Left renal cortex interstitium (tissue), 4 donors: ENCODE results near the gene CALHM4. TPM values are rescaled to one million over a fixed set of nuclear protein-coding genes. Genes with fewer than 3 reads are reported as not detected.
"Not testable (repeated sequence)": the region's sequence is repeated elsewhere in the genome, so short reads cannot be mapped to it uniquely, and the experiment has no call there.

ENCODE experiments used
- DNase-seq, 4 donors: peaks; one replicate each; pipeline ENCODE4 v3.0.0-alpha.2; 2013; ENCODE audit warnings: low read depth in 4 of 4, low spot score in 2 of 4, missing footprints in 1 of 4
- polyA plus RNA-seq, 4 donors: library from polyadenylated mRNA; unstranded; fragments of 120-200 nt; gene quantifications; one replicate each; pipeline ENCODE4 v1.2.1, GENCODE V29; 2013; ENCODE audit not compliant: insufficient read length in 4 of 4

CALHM4 gene
- polyA plus RNA-seq, 4 donors: 0.46 to 0.62 (median 0.52) TPM

GRCh38 chr6:116570856-116571682 is 17.5 kb downstream of the CALHM4 start, which contains the start of gene RWDD1:
RWDD1 (plus strand) TSS chr6:116571504; CDS start chr6:116571583, 79 bp downstream.
- peak; percentile 92 to 98 (median 94) for DNase-seq

DNA sequence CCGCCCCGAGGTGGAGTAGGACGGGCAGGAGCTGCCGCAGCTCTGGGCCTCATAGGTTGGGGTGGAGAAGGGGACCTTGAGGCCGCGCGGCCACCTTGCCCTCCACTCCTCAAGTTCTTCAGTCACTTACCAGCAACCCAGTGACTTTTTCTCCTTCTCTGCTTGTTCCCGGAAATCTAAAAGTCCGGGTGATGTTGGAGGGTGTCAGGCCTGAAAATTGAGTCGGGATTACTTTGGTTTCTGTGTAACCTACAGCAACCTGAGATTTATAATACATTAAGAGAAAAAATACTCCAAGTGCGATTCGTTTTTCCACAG is 18.1 kb downstream of the CALHM4 start:
- no peak for DNase-seq

GRCh38 chr6:116572162-116572561 is 18.6 kb downstream of the CALHM4 start:
- no peak for DNase-seq

GRCh38 chr6:116575227-116575626 is 21.7 kb downstream of the CALHM4 start:
- DNase-seq: no peak

DNA sequence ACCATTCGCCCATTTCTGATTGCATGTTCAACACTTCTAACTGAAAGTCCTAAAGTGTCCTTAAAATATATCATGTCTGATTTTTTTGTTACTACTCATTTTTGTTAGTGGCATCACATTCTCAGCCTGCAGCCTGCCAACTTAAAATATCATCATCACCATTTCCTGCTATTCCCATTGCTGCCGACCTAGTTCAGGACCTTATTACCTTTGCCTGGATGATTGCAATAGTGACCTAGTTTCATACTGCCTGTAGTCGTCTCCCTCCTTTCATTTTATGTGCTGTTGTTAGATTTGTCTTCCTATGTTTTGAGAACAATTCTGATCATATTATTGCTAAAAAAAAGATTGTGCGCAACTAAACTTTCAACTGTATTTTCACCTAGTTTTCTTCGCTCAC is 23.9 kb downstream of the CALHM4 start:
- no peak for DNase-seq

DNA sequence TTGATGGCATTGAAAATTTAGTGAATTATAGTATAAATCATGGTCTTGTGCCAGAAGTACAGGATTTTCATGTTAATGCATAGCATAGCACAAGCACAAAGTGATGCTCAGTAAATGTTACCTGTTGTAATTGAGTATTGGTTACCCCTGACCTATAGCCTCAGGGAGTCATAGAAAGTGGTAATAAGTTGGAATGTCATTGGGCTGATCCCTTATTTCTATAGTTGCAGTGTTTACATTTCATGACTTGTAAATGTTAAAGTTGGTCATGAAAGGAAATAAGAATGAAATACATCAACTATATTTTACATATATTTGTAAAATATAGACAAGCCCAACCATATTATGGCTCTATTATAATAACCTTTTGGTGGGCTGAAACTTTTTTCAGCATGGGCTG is 24.8 kb downstream of the CALHM4 start:
- DNase-seq: no peak

GRCh38 chr6:116579143-116579542 is 25.6 kb downstream of the CALHM4 start:
- no peak for DNase-seq

- no peak for DNase-seq
Observed at GRCh38 chr6:116580198-116580597, 26.6 kb downstream of the CALHM4 start.

GRCh38 chr6:116586276-116586675 is 32.7 kb downstream of the CALHM4 start:
- DNase-seq: no peak

GRCh38 chr6:116586738-116587137 is 33.2 kb downstream of the CALHM4 start:
- no peak for DNase-seq

DNA sequence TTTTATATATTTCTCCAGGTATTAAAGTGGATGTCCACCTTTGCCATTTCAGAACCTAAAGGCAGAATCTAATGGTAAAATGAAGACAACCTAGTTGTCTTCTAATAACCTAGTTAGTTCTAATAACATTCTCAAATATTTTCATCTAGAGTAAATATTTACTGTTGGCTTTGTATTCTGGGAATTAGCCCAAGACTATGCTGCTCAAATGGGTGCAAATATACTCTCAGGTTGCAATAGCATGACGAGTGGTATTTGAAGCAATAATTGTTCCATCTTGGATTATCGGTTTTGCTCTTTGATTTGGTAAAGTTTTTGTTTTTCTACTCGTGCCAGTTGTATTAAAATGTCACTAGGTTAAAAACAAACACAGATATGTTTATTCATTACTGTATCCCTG is 41.7 kb downstream of the CALHM4 start:
- DNase-seq: no peak

DNA sequence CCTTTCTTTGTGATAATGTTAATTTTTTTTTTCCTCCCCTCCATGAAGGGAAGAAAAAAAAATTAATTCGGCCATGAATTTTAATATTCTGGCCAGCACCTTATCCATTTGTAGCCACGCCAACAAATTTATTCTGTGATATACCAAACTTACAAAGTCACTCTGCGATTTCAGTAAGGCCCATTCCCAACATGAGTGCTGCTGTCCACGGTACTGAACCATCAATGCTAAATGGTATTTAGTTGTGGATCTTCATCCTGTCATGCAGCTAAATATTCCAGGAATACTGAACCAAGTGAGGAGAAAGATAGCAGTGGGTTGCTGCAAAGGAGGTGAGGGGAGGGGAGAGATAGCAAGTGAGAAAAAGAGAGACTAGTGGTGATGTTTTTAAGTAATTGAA is 43.3 kb downstream of the CALHM4 start:
- peak in 1 of 4 donors; percentile 19 for DNase-seq

DNA sequence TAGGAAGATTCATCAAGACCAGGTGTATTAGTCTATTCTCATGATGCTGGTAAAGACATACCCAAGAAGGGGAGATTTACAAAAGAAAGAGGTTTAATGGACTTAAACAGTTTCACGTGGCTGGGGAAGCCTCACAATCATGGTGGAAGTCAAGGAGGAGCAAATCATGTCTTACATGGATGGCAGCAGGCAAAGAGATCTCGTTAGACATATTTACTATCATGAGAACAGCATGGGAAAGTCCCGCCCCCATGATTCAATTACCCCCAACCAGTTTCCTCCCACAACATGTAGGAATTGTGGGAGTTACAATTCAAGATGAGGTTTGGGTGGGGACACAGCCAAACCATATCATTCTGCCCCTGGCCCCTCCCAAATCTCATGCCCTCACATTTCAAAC is 50.4 kb downstream of the CALHM4 start:
- DNase-seq: not testable (repeated sequence)

- DNase-seq: not testable (repeated sequence)
Observed at GRCh38 chr6:116604868-116605267, 51.3 kb downstream of the CALHM4 start.

GRCh38 chr6:116605935-116606334 is 52.4 kb downstream of the CALHM4 start:
- DNase-seq: no peak

Other genes with a start within 250 kb of the CALHM4 start
- 10 to 100 TPM; 43.0 to 46.2 (median 43.7) TPM for gene DSE, start 182.8 kb upstream of the CALHM4 start, polyA plus RNA-seq
- gene CALHM6, start 92.4 kb upstream of the CALHM4 start, polyA plus RNA-seq: 1 to 10 TPM; 3.4 to 5.7 (median 3.8) TPM
- 1 to 10 TPM; 2.1 to 3.2 (median 2.7) TPM for gene CALHM5, start 42.1 kb upstream of the CALHM4 start, polyA plus RNA-seq
- under 1 TPM; 0.18 to 0.46 (median 0.33) TPM for gene TRAPPC3L, start 8.1 kb upstream of the CALHM4 start, polyA plus RNA-seq
- 10 to 100 TPM; 72.9 to 90.0 (median 82.7) TPM for gene RWDD1, start 17.8 kb downstream of the CALHM4 start, polyA plus RNA-seq
- 1 to 10 TPM; 2.5 to 3.0 (median 2.9) TPM for gene RSPH4A, start 62.7 kb downstream of the CALHM4 start, polyA plus RNA-seq
- gene ZUP1, start 115.0 kb downstream of the CALHM4 start, polyA plus RNA-seq: 10 to 100 TPM; 12.5 to 15.2 (median 13.9) TPM
- 10 to 100 TPM; 18.6 to 22.2 (median 20.7) TPM for gene KPNA5, start 127.5 kb downstream of the CALHM4 start, polyA plus RNA-seq
- gene FAM162B, start 212.0 kb downstream of the CALHM4 start, polyA plus RNA-seq: 1 to 10 TPM; 5.7 to 8.1 (median 7.7) TPM